Measurements from ENCODE around the gene DAW1. TPM values are rescaled to one million over a fixed set of nuclear protein-coding genes. Genes with fewer than 3 reads are reported as not detected.
"Not testable (repeated sequence)": the region's sequence is repeated elsewhere in the genome, so short reads cannot be mapped to it uniquely, and the experiment has no call there.

Gene DAW1
- total RNA-seq, 2 donors from 2014 or later = not detected

- Histone ChIP-seq H3K9me3 (no peaks in the 10 kb centered on the region), H3K4me1 (no peaks in the 10 kb centered on the region), H3K36me3 (no peaks in the 10 kb centered on the region), H3K9ac (ENCODE audit: low read depth in 2 of 2, low read length in 2 of 2) (no peak overlapping the region), H3K27me3 (no peaks in the 10 kb centered on the region), H3K27ac (no peak overlapping the region), H3K4me3 (no peak overlapping the region)
- intact Hi-C loops (cut with DNase I) = no loop called here
- DNase-seq = no peak
- TF ChIP-seq CTCF (IDR thresholded peaks at IDR 0.05) = no peak
These were observed 62.5 kb downstream of the DAW1 start for GRCh38 chr2:227933884-227934283.

GRCh38 chr2:227936249-227936648 is 64.8 kb downstream of the DAW1 start:
- H3K4me1 ChIP-seq; DNase-seq; H3K27ac ChIP-seq; intact Hi-C loops (cut with DNase I); H3K9me3 ChIP-seq; H3K36me3 ChIP-seq; H3K9ac ChIP-seq (ENCODE audit: low read depth in 2 of 2, low read length in 2 of 2); H3K4me3 ChIP-seq; H3K27me3 ChIP-seq: not testable (repeated sequence)

GRCh38 chr2:227939271-227940027 is 68.0 kb downstream of the DAW1 start:
- Histone ChIP-seq H3K27ac (no peak overlapping the region), H3K4me1 (no peaks in the 10 kb centered on the region), H3K9ac (ENCODE audit: low read depth in 2 of 2, low read length in 2 of 2) (no peak overlapping the region), H3K9me3 (no peaks in the 10 kb centered on the region), H3K27me3 (no peaks in the 10 kb centered on the region), H3K36me3 (no peaks in the 10 kb centered on the region), H3K4me3 (no peak overlapping the region)
- intact Hi-C loops (cut with DNase I) = no loop called here
- peak; percentile 15 for TF ChIP-seq CTCF (IDR thresholded peaks at IDR 0.05)
- DNase-seq = no peak

- TF ChIP-seq CTCF (IDR thresholded peaks at IDR 0.05) = no peak
- Histone ChIP-seq H3K4me3 (no peak overlapping the region), H3K36me3 (no peaks in the 10 kb centered on the region), H3K27me3 (no peaks in the 10 kb centered on the region), H3K9me3 (no peaks in the 10 kb centered on the region), H3K9ac (ENCODE audit: low read depth in 2 of 2, low read length in 2 of 2) (no peak overlapping the region), H3K4me1 (no peaks in the 10 kb centered on the region), H3K27ac (no peak overlapping the region)
- no peak for DNase-seq
- intact Hi-C loops (cut with DNase I) = no loop called here
These were observed 70.6 kb downstream of the DAW1 start for GRCh38 chr2:227942021-227942420.

- H3K36me3 ChIP-seq = no peaks in the 10 kb centered on the region
- H3K27ac ChIP-seq = no peak overlapping the region
- no peaks in the 10 kb centered on the region for H3K27me3 ChIP-seq
- no peaks in the 10 kb centered on the region for H3K9me3 ChIP-seq
- no peak overlapping the region for H3K9ac ChIP-seq (ENCODE audit: low read depth in 2 of 2, low read length in 2 of 2)
- no peak for TF ChIP-seq CTCF (IDR thresholded peaks at IDR 0.05)
- no peak for DNase-seq
- no peak overlapping the region for H3K4me3 ChIP-seq
- intact Hi-C loops (cut with DNase I) = no loop called here
- H3K4me1 ChIP-seq = no peaks in the 10 kb centered on the region
These were observed 71.5 kb downstream of the DAW1 start for GRCh38 chr2:227942965-227943364.

- Histone ChIP-seq H3K36me3 (no peaks in the 10 kb centered on the region), H3K9me3 (no peaks in the 10 kb centered on the region), H3K4me3 (no peak overlapping the region), H3K27ac (no peak overlapping the region), H3K9ac (ENCODE audit: low read depth in 2 of 2, low read length in 2 of 2) (no peak overlapping the region), H3K27me3 (no peaks in the 10 kb centered on the region), H3K4me1 (no peaks in the 10 kb centered on the region)
- intact Hi-C loops (cut with DNase I) = no loop called here
- DNase-seq = no peak
- TF ChIP-seq CTCF (IDR thresholded peaks at IDR 0.05) = no peak
These were observed 88.9 kb downstream of the DAW1 start for GRCh38 chr2:227960317-227960716.

Measured in colonic mucosa (tissue), 4 donors.